ENCODE data around the gene RAB22A. TPM values are rescaled to one million over a fixed set of nuclear protein-coding genes. Genes with fewer than 3 reads are reported as not detected.
A peak's percentile ranks its signal among the peaks of the same experiment; 100 is the strongest.

Gene RAB22A
- total and polyA plus RNA-seq, 9 of the 15 experiments (the other 6 are each of a cell fraction or from before 2014, with no cell fraction given) = 1.1 to 8.0 (median 6.7) TPM

DNA sequence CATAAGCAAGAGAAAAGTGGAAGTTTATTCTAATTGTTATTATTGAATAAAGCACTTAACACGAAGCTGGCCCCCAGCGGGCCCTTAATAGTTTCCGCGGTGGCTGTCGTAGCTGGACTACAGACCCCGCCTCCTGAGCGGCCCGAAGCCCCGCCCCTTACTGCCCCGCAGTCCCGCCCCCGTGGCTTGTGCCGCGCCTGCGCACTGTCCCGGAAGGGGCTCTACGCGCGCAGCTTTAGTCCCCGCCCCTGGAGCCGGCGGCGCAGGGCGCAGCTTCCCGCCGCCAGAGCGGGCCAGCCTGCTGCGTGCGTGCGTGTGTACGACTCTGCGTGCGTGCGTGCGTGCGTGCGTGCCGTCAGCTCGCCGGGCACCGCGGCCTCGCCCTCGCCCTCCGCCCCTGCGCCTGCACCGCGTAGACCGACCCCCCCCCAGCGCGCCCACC is 79.4 kb downstream of the RAB22A start, which contains the start of gene VAPB (continued):
- TF ChIP-seq GTF2E2 (tag; IDR thresholded peaks at IDR 0.05) (no peak), HEY1 (CRISPR knock-in tag; IDR thresholded peaks at IDR 0.05; ENCODE audit: borderline replicate concordance) (no peak), IRF2 (CRISPR knock-in tag; IDR thresholded peaks at IDR 0.05) (no peak), NCOA6 (IDR thresholded peaks at IDR 0.05) (peak; percentile 96), FOXK2 (conservative IDR thresholded peaks at IDR 0.05 in 1 of 2, IDR thresholded peaks at IDR 0.05 in 1 of 2; ENCODE audit: low read depth in 2 of 2) (no peak), ETV6 (IDR thresholded peaks at IDR 0.05; ENCODE audit: borderline replicate concordance in 1 of 2, low read depth in 2 of 2, low read length in 1 of 2) (no peak), ETV6 (CRISPR knock-in tag; IDR thresholded peaks at IDR 0.05; ENCODE audit: borderline replicate concordance) (no peak), PHF21A (IDR thresholded peaks at IDR 0.05; ENCODE audit: borderline replicate concordance, low read depth) (no peak), HNRNPK (IDR thresholded peaks at IDR 0.05; ENCODE audit: low read depth, low read length, poor library complexity, severe bottlenecking) (no peak), BMI1 (IDR thresholded peaks at IDR 0.05; ENCODE audit: low read length) (no peak), JUN (IDR thresholded peaks at IDR 0.05; ENCODE audit: borderline replicate concordance, low read depth, low read length) (0 out of 2 replicates have a peak, but pooled peaks have one; percentile 31), JUN (CRISPR knock-in tag; IDR thresholded peaks at IDR 0.05; ENCODE audit: borderline replicate concordance) (no peak), NFE2 (IDR thresholded peaks at IDR 0.05; ENCODE audit: low read depth) (0 out of 2 replicates have a peak, but pooled peaks have one; percentile 14), HLTF (IDR thresholded peaks at IDR 0.05) (no peak), CBX2 (IDR thresholded peaks at IDR 0.05; ENCODE audit: insufficient read depth, low read length, poor library complexity, severe bottlenecking) (no peak), ZNF282 (CRISPR knock-in tag; IDR thresholded peaks at IDR 0.05) (peak; percentile 73; the same call in 1 of the 2 replicates), ZBTB7A (IDR thresholded peaks at IDR 0.05; ENCODE audit: borderline replicate concordance, control insufficient read depth, low read depth, low read length) (no peak), MEIS2 (IDR thresholded peaks at IDR 0.05; ENCODE audit: partially characterized antibody) (peak; percentile 88), GATAD2A (IDR thresholded peaks at IDR 0.05) (no peak), POLR3G (IDR thresholded peaks at IDR 0.05; ENCODE audit: extremely low read depth, insufficient read length, insufficient replicate concordance) (no peak), CEBPG (CRISPR knock-in tag; IDR thresholded peaks at IDR 0.05) (no peak), CEBPG (tag; conservative IDR thresholded peaks at IDR 0.05 in 1 of 2, IDR thresholded peaks at IDR 0.05 in 1 of 2) (no peak), RBBP5 (IDR thresholded peaks at IDR 0.05; ENCODE audit: borderline replicate concordance, insufficient read depth, low read length, poor library complexity, severe bottlenecking) (no peak)
- TF ChIP-seq, protein P1, sequence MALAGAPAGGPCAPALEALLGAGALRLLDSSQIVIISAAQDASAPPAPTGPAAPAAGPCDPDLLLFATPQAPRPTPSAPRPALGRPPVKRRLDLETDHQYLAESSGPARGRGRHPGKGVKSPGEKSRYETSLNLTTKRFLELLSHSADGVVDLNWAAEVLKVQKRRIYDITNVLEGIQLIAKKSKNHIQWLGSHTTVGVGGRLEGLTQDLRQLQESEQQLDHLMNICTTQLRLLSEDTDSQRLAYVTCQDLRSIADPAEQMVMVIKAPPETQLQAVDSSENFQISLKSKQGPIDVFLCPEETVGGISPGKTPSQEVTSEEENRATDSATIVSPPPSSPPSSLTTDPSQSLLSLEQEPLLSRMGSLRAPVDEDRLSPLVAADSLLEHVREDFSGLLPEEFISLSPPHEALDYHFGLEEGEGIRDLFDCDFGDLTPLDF (CRISPR knock-in tag; IDR thresholded peaks at IDR 0.05) = peak; percentile 49; the same call in 1 of the 2 replicates
- TF ChIP-seq, protein P2, sequence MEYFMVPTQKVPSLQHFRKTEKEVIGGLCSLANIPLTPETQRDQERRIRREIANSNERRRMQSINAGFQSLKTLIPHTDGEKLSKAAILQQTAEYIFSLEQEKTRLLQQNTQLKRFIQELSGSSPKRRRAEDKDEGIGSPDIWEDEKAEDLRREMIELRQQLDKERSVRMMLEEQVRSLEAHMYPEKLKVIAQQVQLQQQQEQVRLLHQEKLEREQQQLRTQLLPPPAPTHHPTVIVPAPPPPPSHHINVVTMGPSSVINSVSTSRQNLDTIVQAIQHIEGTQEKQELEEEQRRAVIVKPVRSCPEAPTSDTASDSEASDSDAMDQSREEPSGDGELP (CRISPR knock-in tag; IDR thresholded peaks at IDR 0.05; ENCODE audit: borderline replicate concordance) = peak; percentile 55; the same call in 1 of the 2 replicates
- TF ChIP-seq, protein P3, sequence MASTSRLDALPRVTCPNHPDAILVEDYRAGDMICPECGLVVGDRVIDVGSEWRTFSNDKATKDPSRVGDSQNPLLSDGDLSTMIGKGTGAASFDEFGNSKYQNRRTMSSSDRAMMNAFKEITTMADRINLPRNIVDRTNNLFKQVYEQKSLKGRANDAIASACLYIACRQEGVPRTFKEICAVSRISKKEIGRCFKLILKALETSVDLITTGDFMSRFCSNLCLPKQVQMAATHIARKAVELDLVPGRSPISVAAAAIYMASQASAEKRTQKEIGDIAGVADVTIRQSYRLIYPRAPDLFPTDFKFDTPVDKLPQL (IDR thresholded peaks at IDR 0.05; ENCODE audit: extremely low read depth, insufficient read length) = no peak
